Transverse colon (tissue), 4 donors: ENCODE results near the gene BACE2. TPM values are rescaled to one million over a fixed set of nuclear protein-coding genes. Genes with fewer than 3 reads are reported as not detected.

Experiments
- DNase-seq: peaks from one replicate; pipeline ENCODE4 v3.0.0-alpha.2; 2019
- H3K27ac ChIP-seq, 4 donors: fragments of 200-600 bp; sonication (generic); 2 replicates each; pipeline ENCODE4 v1.5.1; 2016 to 2018; ENCODE audit warnings: inconsistent platforms in 4 of 4
- H3K27me3 ChIP-seq: fragments of 200-600 bp; sonication (generic); 2 replicates; pipeline ENCODE4 v1.5.1; 2017; ENCODE audit warnings: inconsistent platforms
- H3K36me3 ChIP-seq, 4 donors: fragments of 200-600 bp; sonication (generic); 2 replicates each; pipeline ENCODE4 v1.5.1; 2017 to 2019; ENCODE audit warnings: inconsistent platforms in 4 of 4
- H3K4me1 ChIP-seq, 4 donors: fragments of 200-600 bp; sonication (generic); 2 replicates each; pipeline ENCODE4 v1.5.1; 2017 to 2020; ENCODE audit warnings: inconsistent platforms in 4 of 4
- H3K4me3 ChIP-seq, 4 donors: fragments of 200-600 bp; sonication (generic); 1 replicate in 1 of 4; 2 replicates in 3 of 4; pipeline versions ENCODE4 v1.5.1 to v1.6.1; 2017 to 2019; ENCODE audit warnings: inconsistent platforms in 4 of 4
- H3K9me3 ChIP-seq, 2 donors: fragments of 200-600 bp; sonication (generic); 2 replicates each; pipeline ENCODE4 v1.5.1; 2017 to 2019; ENCODE audit warnings: inconsistent platforms in 2 of 2
- CTCF ChIP-seq, 5 experiments: fragments of 200-600 bp in 3 of 5; fragments of 450-650 bp in 2 of 5; sonication (generic) in 3 of 5; IDR thresholded peaks; 1 replicate in 2 of 5; 2 replicates in 3 of 5; pipeline ENCODE4 v1.5.1; 2016 to 2017; ENCODE audit warnings: antibody characterized with exemption in 5 of 5, inconsistent platforms in 3 of 5, mild to moderate bottlenecking in 2 of 5, moderate library complexity in 1 of 5
- EP300 ChIP-seq: sonication (generic); formaldehyde crosslinking; IDR thresholded peaks from one replicate; pipeline ENCODE4 v1.6.1; 2017; ENCODE audit warnings: antibody characterized with exemption, low read depth
- POLR2A ChIP-seq: fragments of 450-650 bp; IDR thresholded peaks from one replicate; pipeline ENCODE4 v1.6.1; 2016; ENCODE audit warnings: antibody characterized with exemption, mild to moderate bottlenecking, moderate library complexity
- POLR2AphosphoS5 ChIP-seq, 3 donors: sonication (generic); formaldehyde crosslinking; IDR thresholded peaks; one replicate each; pipeline ENCODE4 v1.6.1; 2016; ENCODE audit warnings: antibody characterized with exemption in 3 of 3
- whole genome bisulfite sequencing, 2 donors: methylation state at CpG; one replicate each; pipeline ENCODE4 v1.1.5; 2018; ENCODE audit warnings: low coverage in 1 of 2; 5-methylcytosine and 5-hydroxymethylcytosine counted together
- in situ Hi-C, 4 donors: fragments of 200-750 bp; cut with MboI; loops; one replicate each; pipeline versions ENCODE4 v1.15.0 to v1.15.1; 2017; ENCODE audit warnings: low sequenced_read_pairs in 3 of 4, low pct_ligation_motif_present in 1 of 4, low pct_unique_long_range_greater_than_20kb in 1 of 4
- intact Hi-C: fragments of 100-400 bp; cut with DNase I; formaldehyde crosslinking; loops from one replicate; pipeline ENCODE4 v1.15.1; 2023; ENCODE audit warnings: low total_unique reads
- total RNA-seq, 4 donors: library from RNA; depleted of rRNA; stranded (reverse); fragments of >200 nt; gene quantifications; one replicate each; pipeline ENCODE4 v1.1.0, GENCODE V29; 2016

The BACE2 gene
- total RNA-seq, 4 donors from 2014 or later = 28.4 to 52.5 (median 43.9) TPM

DNA sequence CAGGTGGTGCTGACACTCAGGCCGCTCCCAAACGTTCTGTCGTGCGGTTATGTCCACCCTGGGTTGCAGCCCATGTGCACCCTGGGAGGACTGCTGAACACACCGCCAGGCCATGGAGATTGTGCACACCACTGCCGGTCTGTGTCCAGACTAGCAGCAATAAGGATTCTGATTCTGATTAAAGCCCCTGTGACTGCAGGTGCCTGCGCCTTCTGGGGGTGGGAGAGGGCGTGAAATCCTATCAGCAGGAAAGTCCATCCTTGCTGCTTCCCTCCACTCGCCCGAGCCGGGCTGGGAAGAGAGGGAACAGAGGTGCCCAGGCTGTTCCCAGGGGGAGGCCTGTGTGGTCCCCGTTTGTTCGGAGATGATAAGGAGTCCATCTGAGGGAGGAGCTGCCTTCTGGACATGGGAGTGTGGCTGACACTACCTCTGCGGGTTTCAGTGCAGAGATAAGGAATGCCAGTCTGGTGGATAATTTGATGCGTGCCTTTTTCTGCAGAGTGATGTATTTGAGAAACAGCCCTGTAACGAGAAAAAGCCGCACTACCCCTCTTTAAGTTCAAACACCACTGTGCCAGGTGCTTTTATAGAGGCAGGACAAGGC lies 41.2 kb downstream of the BACE2 start:
- Histone ChIP-seq H3K4me1 (peaks cover 0 to 12% (median 8%) of the 10 kb centered on the region in 4 donors), H3K36me3 (no peaks in the 10 kb centered on the region), H3K4me3 (no peak overlapping the region), H3K27me3 (no peaks in the 10 kb centered on the region), H3K27ac (no peak overlapping the region), H3K9me3 (no peaks in the 10 kb centered on the region)
- in situ Hi-C loops = no loop called here
- intact Hi-C loops = no loop called here
- no peak for TF ChIP-seq CTCF (IDR thresholded peaks at IDR 0.05)
- no peak for TF ChIP-seq POLR2A
- TF ChIP-seq EP300 = no peak
- TF ChIP-seq POLR2AphosphoS5 (IDR thresholded peaks at IDR 0.05) = no peak
- no peak for DNase-seq
- 85 to 90% methylated on average over 5 to 11 of the region's 17 CpGs for WGBS, 2 donors

- intact Hi-C loops = no loop called here
- H3K4me3 ChIP-seq = no peak overlapping the region
- H3K27me3 ChIP-seq = no peaks in the 10 kb centered on the region
- in situ Hi-C loops = no loop called here
- TF ChIP-seq POLR2A = no peak
- no peak for TF ChIP-seq CTCF (IDR thresholded peaks at IDR 0.05)
- TF ChIP-seq POLR2AphosphoS5 (IDR thresholded peaks at IDR 0.05) = no peak
- TF ChIP-seq EP300 = no peak
- no peaks in the 10 kb centered on the region for H3K36me3 ChIP-seq
- H3K4me1 ChIP-seq = peaks cover 0 to 12% (median 8%) of the 10 kb centered on the region in 4 donors
- no peaks in the 10 kb centered on the region for H3K9me3 ChIP-seq
- DNase-seq = no peak
- no peak overlapping the region for H3K27ac ChIP-seq
- 83 to 98% methylated on average over 8 to 14 of the region's 14 CpGs for WGBS, 2 donors
Measured at GRCh38 chr21:41210426-41211059, 42.6 kb downstream of the BACE2 start.

DNA sequence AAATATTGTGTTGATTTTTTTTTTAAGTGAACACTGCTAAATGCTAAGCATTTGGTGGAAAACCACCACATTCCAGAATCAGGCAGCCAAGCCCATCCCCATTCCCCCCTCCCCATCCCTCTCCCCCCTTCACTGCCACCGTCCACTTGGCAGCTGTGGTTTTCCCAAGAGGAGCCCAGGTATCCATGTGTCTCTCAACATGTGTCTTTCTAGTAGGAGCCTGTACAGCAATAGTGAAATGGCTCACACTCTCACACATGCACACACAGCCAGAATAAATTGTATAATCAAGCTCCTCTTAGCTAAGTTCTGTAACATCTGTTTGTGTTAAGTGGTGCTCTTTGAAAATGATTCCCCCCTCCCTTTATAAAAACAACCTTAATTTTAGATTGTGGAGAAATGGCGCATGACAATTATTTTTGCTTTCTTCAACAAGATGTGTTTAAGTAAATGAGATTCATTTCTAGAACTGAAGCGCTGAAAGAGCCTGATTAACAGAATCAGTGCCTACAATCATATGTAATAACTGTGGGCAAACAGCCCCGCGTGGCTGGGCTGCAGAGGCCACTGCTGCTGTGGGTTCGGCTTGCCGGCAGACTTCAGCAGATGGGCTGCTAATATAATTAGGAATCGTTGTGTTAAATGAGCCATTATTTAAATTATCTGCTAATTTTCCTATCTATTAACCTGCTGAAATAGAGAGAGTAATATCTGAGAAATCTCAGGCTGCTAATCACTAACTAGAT lies 43.3 kb downstream of the BACE2 start:
- in situ Hi-C loops (no loop called here), intact Hi-C loops (no loop called here)
- H3K4me1 ChIP-seq = peaks cover 0 to 12% (median 8%) of the 10 kb centered on the region in 4 donors
- WGBS, 2 donors = 91 to 93% methylated on average over 8 of the region's 8 CpGs
- no peak overlapping the region for H3K27ac ChIP-seq
- no peak for DNase-seq
- no peaks in the 10 kb centered on the region for H3K36me3 ChIP-seq
- TF ChIP-seq POLR2A = no peak
- TF ChIP-seq CTCF (IDR thresholded peaks at IDR 0.05) = no peak
- no peak for TF ChIP-seq POLR2AphosphoS5 (IDR thresholded peaks at IDR 0.05)
- no peak for TF ChIP-seq EP300
- H3K4me3 ChIP-seq = no peak overlapping the region
- no peaks in the 10 kb centered on the region for H3K9me3 ChIP-seq
- no peaks in the 10 kb centered on the region for H3K27me3 ChIP-seq

- H3K27me3 ChIP-seq = no peaks in the 10 kb centered on the region
- WGBS, 2 donors = 88% methylated on average over 5 of the region's 5 CpGs; no CpG with 5 or more reads in 1 of the 2 donors
- no peaks in the 10 kb centered on the region for H3K36me3 ChIP-seq
- intact Hi-C loops = no loop called here
- no peaks in the 10 kb centered on the region for H3K9me3 ChIP-seq
- peaks cover 5 to 15% (median 9%) of the 10 kb centered on the region in 4 donors for H3K4me1 ChIP-seq
- no peak overlapping the region for H3K4me3 ChIP-seq
- H3K27ac ChIP-seq = no peak overlapping the region
- in situ Hi-C loops = no loop called here
- no peak for DNase-seq
- TF ChIP-seq EP300 (no peak), POLR2A (no peak), POLR2AphosphoS5 (IDR thresholded peaks at IDR 0.05) (no peak), CTCF (IDR thresholded peaks at IDR 0.05) (no peak)
Measured at GRCh38 chr21:41213021-41213420, 45.1 kb downstream of the BACE2 start.
